GM12875 (cell line): ENCODE data around the gene ALOXE3.

Experiments
- H3K4me3 ChIP-seq: one replicate; pipeline ENCODE4 v1.5.1; 2011; ENCODE audit warnings: low read depth, low read length, control low read depth
- CTCF ChIP-seq: IDR thresholded peaks from 2 replicates; pipeline ENCODE4 v1.5.1; 2011; ENCODE audit warnings: low read depth, mild to moderate bottlenecking, control low read depth, inconsistent platforms, low read length, moderate library complexity, borderline replicate concordance; ENCODE audit not compliant: insufficient read depth

The ALOXE3 gene

GRCh38 chr17:8117980-8118768 is at the start of gene ALOXE3:
TSS of gene ALOXE3 (minus strand) at chr17:8118514. CDS start at chr17:8117990, 524 bp downstream.
- no peak for TF ChIP-seq CTCF
- H3K4me3 ChIP-seq: peak within 1 kb of the TSS; percentile 58

- no peak for TF ChIP-seq CTCF
- H3K4me3 ChIP-seq: no peak overlapping the region
Measured at GRCh38 chr17:8167526-8167925, 49.2 kb upstream of the ALOXE3 start.

GRCh38 chr17:8166731-8167130 is 48.4 kb upstream of the ALOXE3 start:
- no peak for TF ChIP-seq CTCF
- H3K4me3 ChIP-seq: no peak overlapping the region

GRCh38 chr17:8164815-8165131 is 46.5 kb upstream of the ALOXE3 start:
- no peak for TF ChIP-seq CTCF
- H3K4me3 ChIP-seq: no peak overlapping the region

GRCh38 chr17:8163978-8164814 is 45.9 kb upstream of the ALOXE3 start:
- no peak for TF ChIP-seq CTCF
- H3K4me3 ChIP-seq: no peak overlapping the region

- no peak for TF ChIP-seq CTCF
- H3K4me3 ChIP-seq: peak overlapping the region; percentile 92
Measured at GRCh38 chr17:8162997-8163977, 45.0 kb upstream of the ALOXE3 start.
